IgD-negative memory B cell (primary cell): ENCODE data around the gene PDK2. TPM values are rescaled to one million over a fixed set of nuclear protein-coding genes. Genes with fewer than 3 reads are reported as not detected.

ENCODE experiments used
- H3K27ac Mint-ChIP-seq, 3 donors: one replicate each; pipeline ENCODE4 v1.8.0; 2020 to 2022; ENCODE audit warnings: mild to moderate bottlenecking in 3 of 3, mixed read lengths in 3 of 3, moderate library complexity in 1 of 3
- H3K27me3 Mint-ChIP-seq: one replicate; pipeline ENCODE4 v1.8.0; 2021; ENCODE audit warnings: mixed read lengths
- H3K36me3 Mint-ChIP-seq: one replicate; pipeline ENCODE4 v1.8.0; 2020; ENCODE audit warnings: mild to moderate bottlenecking, mixed read lengths
- H3K4me1 Mint-ChIP-seq, 3 donors: one replicate each; pipeline ENCODE4 v1.8.0; 2020 to 2022; ENCODE audit warnings: mixed read lengths in 3 of 3, mild to moderate bottlenecking in 1 of 3
- H3K4me3 Mint-ChIP-seq, 4 donors: one replicate each; pipeline ENCODE4 v1.8.0; 2020 to 2022; ENCODE audit warnings: mild to moderate bottlenecking in 4 of 4, mixed read lengths in 4 of 4, moderate library complexity in 3 of 4
- H3K9me3 Mint-ChIP-seq, 3 donors: one replicate each; pipeline ENCODE4 v1.8.0; 2020 to 2021; ENCODE audit warnings: mixed read lengths in 3 of 3, mild to moderate bottlenecking in 1 of 3
- polyA plus RNA-seq: library from polyadenylated mRNA; unstranded; fragments of 300-500 nt; fragmentation: Illumina TruSeq; gene quantifications from one replicate; pipeline ENCODE4 v1.2.3, GENCODE V29; 2021

PDK2 gene
- polyA plus RNA-seq, 1 donor from 2014 or later, result 38.8 TPM

DNA sequence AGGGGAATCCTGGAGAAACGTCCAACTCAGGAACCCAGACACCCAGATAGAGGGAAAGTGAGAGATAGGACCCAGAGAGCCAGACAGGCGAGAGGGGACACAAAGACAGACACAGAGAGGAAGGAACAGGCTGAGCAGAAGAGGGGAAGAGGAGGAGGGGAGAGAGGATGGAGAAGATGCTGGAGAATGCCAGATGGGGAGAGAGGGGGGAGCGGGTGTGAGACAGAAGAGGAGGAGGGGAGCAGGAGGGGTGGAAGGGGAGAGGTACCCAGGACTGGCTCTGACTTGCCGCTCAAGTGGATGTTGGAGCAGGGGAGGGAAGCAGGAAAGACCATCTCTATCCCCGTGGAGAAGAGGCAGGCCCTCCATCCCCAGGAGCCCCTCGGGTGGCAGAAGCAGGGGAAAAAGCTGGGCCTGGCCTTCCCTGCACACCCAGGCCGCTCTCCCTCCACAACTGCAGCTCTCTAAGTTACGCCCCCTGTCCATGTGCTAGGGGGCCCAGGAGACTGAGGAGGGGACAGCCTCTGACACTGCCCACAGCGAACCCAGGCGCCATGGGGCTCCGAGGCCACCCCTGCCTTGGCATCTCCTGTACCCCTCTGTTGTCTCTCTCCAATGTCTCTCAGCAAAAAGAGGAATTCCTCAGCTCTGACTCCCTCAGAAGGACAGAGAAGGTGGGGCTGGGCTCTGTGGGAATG lies 50.5 kb downstream of the PDK2 start:
- Mint-ChIP-seq H3K4me1 (peaks cover 36 to 50% (median 49%) of the 10 kb centered on the region in 3 donors), H3K36me3 (peaks cover 18% of the 10 kb centered on the region), H3K27ac (peak overlapping the region; percentile 95 to 99 (median 99)), H3K27me3 (no peaks in the 10 kb centered on the region), H3K9me3 (no peaks in the 10 kb centered on the region), H3K4me3 (peak overlapping the region; percentile 91 to 100 (median 98))

DNA sequence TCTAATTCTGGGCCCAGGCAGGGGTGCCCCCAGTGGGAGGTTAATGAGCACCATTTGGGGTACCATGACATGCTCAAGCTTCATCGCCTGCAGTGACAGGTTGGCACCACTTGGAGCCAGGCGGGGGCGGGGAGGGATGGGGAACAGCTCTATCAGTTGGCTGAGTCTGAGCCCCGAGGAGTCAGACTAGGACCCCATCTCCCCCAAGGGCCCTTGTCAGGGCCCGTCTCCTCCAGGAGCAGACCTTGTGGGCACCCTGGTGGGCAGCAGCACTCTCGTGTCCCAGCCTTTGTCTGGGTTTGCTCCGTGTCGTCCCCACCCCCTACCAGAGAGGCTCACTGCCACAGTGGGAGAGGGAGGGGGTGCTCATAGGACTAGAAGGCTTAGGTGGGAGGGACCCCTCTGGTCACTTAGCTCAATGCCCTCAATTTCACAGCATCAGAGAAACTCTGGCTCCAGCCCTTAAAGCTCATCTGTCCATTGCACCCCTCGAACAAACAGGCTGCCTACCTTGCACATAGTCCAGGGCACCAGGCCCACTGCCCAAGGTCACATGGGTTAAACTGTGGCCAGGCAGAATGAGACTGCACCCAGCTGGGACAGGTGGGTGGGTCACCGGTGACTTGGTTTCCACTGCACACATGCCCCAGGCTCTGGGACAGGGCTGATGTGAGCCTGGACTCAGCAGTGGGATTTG lies 51.2 kb downstream of the PDK2 start:
- H3K4me1 Mint-ChIP-seq, result peaks cover 32 to 45% (median 44%) of the 10 kb centered on the region in 3 donors
- H3K27me3 Mint-ChIP-seq, result no peaks in the 10 kb centered on the region
- H3K27ac Mint-ChIP-seq, result peak overlapping the region; percentile 95 to 99 (median 99)
- H3K36me3 Mint-ChIP-seq, result peaks cover 18% of the 10 kb centered on the region
- peak overlapping the region; percentile 91 to 100 (median 98) for H3K4me3 Mint-ChIP-seq
- H3K9me3 Mint-ChIP-seq, result no peaks in the 10 kb centered on the region

DNA sequence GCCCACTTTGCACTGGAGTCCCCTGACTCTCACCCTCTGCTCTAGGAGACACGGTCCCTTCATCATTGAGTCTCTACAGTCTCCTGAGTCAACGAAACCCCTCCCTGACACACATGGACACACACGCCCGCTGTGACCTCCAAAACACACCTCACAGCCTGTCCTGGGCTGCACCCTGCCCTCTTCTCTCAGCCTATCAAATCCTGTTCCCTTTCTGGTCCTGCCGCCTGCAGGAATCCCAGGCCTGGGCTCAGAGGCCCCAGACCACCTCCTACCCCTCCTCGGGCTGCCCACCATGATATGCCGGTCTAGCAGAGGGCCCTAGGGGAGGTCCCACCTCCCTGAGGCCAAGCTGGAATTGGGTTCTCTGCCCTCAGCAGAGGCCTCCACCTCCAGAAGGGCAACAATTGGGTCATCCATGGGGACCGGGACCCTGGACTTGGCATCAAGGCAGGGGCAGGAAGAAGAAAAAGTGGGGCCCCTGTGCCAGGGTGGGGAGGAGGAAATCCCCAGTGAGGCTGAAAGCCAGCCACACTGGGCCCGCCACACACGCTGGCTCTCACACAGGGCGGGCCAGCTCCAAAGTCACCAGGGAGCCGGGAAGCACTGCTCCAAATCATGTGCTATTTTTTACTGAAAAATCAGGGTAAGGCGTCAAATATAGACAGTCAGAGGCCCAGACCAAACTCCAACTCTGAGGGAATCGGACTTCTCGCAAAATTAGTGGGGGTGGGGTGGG lies 51.9 kb downstream of the PDK2 start:
- peak overlapping the region; percentile 95 to 99 (median 99) for H3K27ac Mint-ChIP-seq
- peaks cover 26 to 40% (median 39%) of the 10 kb centered on the region in 3 donors for H3K4me1 Mint-ChIP-seq
- peaks cover 18% of the 10 kb centered on the region for H3K36me3 Mint-ChIP-seq
- H3K9me3 Mint-ChIP-seq, result no peaks in the 10 kb centered on the region
- no peaks in the 10 kb centered on the region for H3K27me3 Mint-ChIP-seq
- H3K4me3 Mint-ChIP-seq, result peak overlapping the region; percentile 91 to 100 (median 98)

DNA sequence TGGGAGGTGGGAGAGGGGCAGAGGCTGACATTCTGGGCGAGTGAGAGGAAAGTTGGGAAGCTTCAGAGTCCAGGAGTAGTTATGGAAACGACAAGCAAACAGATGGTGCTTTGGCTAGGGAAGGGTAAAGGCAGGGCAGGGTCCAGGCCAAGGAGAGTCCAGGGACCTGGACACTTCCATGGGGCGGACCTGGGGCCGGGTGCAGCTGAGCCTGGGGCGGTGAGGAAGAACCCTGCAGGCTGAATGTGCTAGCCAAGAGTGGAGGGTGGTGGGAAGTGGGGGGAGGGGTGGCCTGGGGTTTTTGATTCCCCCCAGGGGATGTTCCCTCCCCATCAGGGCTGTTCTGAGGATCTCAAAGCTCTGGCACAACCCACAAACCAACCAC lies 52.7 kb downstream of the PDK2 start:
- Mint-ChIP-seq H3K27ac (peak overlapping the region; percentile 95 to 99 (median 99)), H3K36me3 (peaks cover 15% of the 10 kb centered on the region), H3K27me3 (no peaks in the 10 kb centered on the region), H3K4me3 (peak overlapping the region; percentile 91 to 100 (median 98)), H3K4me1 (peaks cover 19 to 37% (median 34%) of the 10 kb centered on the region in 3 donors), H3K9me3 (no peaks in the 10 kb centered on the region)

DNA sequence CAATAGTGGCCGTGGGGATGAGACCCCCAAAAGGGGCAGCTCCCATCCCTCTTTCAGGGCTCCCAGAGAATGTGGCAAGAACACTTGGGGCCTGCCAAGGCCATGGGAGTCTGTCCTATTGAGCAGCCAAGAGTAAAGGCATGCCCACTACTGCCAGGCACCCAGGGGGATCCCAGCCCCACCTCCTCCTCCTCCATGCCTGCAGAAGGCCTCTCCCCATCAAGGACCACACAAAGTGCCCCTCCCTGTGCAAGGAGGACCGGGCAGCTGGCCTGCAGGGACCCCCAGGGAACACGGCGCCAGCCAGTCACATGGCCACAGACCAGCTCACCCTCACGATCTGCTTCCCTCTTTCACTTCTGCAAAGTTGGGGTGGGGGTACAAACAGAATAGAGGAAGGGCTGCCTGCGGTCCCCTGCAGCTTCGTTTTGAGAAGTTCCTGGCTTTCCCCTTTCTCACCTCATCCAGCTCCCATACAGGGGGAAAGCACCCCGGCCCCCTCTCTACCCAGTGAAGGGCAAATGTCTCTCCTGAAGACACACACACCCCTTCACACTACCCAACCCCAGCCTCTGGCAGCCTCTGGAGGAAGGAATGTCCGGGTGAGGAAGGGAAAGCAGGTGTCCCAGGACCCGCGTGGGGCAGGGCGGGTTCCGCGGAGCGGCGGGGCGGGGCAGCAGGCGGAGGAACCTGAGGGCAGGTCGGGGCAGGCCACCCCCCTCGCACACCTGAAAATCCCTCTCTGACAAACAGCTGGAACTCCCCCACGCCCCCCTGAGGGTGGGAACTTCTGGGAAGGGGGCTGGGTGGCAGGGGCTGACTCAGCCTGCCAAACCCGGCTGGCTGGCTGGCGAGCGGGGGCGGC lies 53.3 kb downstream of the PDK2 start:
- peaks cover 15 to 32% (median 30%) of the 10 kb centered on the region in 3 donors for H3K4me1 Mint-ChIP-seq
- H3K27me3 Mint-ChIP-seq, result no peaks in the 10 kb centered on the region
- peaks cover 14% of the 10 kb centered on the region for H3K36me3 Mint-ChIP-seq
- peak overlapping the region; percentile 91 to 100 (median 98) for H3K4me3 Mint-ChIP-seq
- H3K27ac Mint-ChIP-seq, result peak overlapping the region; percentile 95 to 99 (median 99)
- no peaks in the 10 kb centered on the region for H3K9me3 Mint-ChIP-seq

DNA sequence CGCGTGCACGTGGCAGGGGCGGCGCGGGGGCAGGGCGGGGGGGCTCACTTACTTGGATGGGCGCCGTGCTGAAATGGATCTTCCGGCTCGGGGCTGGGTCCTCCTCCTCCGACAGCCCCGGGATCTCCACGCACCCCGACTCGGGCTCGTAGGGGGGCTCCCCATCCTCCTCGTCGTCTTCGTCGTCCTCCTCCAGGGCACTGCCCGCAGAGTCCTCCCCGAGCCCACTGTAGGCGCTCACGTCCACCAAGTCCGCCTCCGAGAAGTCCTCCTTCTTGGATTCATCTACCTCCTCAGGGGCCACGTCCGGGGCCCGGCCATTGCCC lies 53.9 kb downstream of the PDK2 start:
- Mint-ChIP-seq H3K9me3 (no peaks in the 10 kb centered on the region), H3K27me3 (no peaks in the 10 kb centered on the region), H3K4me3 (peak overlapping the region; percentile 91 to 100 (median 95)), H3K27ac (peak overlapping the region; percentile 91 to 99 (median 95)), H3K36me3 (peaks cover 14% of the 10 kb centered on the region), H3K4me1 (peaks cover 15 to 31% (median 25%) of the 10 kb centered on the region in 3 donors)

DNA sequence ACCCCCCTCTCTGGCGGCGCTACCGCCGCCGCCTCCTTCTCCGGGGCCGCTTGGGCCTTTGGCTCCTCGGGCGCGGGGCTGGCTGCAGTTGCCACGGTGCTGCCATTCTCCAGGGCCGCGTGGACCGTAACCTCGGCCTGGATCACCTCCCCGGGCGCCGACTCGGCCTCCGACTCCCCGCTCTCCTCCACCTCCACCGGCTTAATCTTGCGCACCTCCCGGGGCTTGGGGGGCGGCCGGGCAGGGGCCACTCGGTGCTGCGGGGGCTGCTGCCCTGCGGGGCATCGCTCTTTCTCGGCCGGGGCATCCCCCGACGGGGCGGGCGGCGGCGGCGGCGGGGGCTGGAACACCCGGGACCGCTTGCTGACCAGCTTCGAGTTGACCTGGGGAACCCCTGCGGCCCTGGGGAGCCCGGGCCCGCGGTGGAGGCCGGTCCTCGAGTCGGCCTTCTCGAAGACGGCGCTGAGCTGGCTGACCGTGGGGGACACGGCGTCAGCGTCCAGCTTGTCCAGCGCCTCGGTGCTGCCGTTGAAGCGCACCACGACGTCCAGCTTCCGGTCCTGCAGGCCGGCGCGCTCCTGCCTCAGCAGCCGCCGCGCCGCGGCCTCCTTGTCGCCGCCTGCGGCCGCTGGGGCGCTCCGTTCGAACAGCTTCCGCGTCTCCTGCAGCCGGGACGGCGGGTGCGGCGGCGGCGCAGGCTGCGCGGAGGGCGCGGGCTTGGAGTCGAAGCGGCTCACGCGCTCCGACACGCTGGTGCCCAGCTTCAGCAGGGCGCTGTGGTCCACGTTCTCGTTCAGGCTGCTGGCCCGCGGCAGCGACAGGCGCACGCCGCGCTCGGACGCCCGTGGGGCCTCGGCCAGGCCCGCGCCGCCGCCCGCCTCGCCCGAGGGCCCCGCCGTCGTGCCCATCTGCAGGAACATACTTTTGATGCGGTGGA lies 54.5 kb downstream of the PDK2 start:
- H3K4me3 Mint-ChIP-seq, result peak overlapping the region; percentile 91 to 100 (median 96)
- H3K27me3 Mint-ChIP-seq, result no peaks in the 10 kb centered on the region
- H3K27ac Mint-ChIP-seq, result peak overlapping the region; percentile 91 to 99 (median 95)
- H3K4me1 Mint-ChIP-seq, result peaks cover 9 to 31% (median 23%) of the 10 kb centered on the region in 3 donors
- no peaks in the 10 kb centered on the region for H3K9me3 Mint-ChIP-seq
- H3K36me3 Mint-ChIP-seq, result peaks cover 9% of the 10 kb centered on the region

DNA sequence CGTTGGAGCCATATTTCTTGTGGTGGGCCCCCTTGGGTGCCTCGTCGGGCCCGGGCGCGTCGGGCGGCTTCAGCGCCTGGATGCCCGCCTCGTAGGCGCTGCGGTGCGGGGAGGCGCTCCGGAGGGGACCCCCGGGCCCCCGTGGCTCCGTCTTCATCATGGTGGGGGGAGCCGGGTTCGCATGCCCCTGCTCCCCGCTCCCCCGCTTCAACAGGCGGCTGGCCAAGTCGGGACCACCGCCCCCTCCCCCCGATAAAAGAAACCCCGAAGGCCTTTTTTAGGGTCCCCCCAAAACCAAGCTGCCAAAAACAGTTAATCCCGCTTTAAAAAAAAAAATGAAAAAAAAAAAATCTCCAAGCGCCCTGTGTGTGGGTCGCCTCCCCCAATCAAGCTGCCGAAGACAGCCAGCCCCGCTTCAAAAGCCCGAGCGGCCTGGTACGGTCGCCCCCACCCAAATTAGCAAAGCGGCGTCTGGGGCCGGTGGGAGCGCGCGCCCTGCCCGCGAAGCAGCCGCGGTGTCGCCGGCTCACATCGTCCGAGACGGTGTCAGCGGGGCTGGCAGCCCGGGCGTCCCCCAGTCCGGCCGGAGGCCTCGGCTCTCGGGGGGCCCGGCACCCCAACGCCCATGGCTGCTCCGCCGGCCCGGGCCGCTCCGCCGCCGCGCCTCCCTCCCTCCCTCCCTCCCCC lies 55.3 kb downstream of the PDK2 start, which contains the start of gene PPP1R9B:
TSS of gene PPP1R9B (minus strand) at position 324 of the 687 bp plus-strand sequence. CDS start at position 160, 164 bp downstream.
- peaks cover 8% of the 10 kb centered on the region for H3K36me3 Mint-ChIP-seq
- peak within 1 kb of the TSS; percentile 93 to 99 (median 99) for H3K27ac Mint-ChIP-seq
- H3K27me3 Mint-ChIP-seq, result no peaks in the 10 kb centered on the region
- no peaks in the 10 kb centered on the region for H3K9me3 Mint-ChIP-seq
- peak within 1 kb of the TSS; percentile 95 to 100 (median 98) for H3K4me3 Mint-ChIP-seq
- peaks cover 9 to 28% (median 18%) of the 10 kb centered on the region in 3 donors for H3K4me1 Mint-ChIP-seq

DNA sequence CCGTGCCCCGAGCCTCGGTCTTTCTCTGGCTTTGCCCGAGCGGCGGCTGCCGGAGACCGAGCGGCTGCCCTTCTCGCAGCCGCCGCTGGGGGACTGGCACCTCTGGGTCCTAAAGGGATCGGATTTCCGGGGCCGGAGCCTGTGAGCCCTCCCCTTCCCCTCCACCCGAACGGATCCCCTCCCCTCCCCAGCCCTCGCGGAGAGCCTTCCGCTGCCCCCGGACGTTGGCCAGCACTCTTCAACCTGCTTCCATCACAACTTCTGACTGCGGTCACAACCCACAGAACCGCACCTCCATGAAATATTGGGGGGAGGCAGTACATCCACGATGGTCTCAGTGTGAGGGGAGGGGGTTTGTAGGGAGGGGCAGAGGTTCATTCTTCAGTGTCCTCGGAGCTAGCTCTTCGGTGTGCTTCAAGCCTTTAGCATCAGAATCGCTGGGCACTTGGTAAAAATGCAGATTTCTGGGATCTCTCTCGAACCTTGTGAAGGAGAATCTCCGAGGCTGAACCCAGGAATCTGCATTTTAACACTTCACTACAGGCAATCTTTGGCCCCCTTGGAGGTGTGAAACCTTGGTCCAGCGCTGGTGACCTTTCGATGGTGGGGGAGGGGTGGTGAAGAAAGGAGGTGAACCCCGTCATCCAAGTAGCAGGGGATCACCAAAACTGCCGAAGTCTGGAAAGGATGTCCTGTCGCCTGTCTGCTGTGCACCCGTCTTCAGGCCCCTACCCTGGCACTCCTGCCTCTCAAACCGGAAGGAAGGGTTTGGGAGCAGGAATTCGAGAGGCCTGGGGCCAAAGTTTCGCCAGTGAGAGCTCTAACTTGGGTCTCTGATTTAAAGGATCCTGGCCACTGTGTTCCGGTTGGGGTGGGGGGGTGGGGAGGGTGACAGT lies 56.1 kb downstream of the PDK2 start:
- no peaks in the 10 kb centered on the region for H3K9me3 Mint-ChIP-seq
- peaks cover 9 to 24% (median 15%) of the 10 kb centered on the region in 3 donors for H3K4me1 Mint-ChIP-seq

DNA sequence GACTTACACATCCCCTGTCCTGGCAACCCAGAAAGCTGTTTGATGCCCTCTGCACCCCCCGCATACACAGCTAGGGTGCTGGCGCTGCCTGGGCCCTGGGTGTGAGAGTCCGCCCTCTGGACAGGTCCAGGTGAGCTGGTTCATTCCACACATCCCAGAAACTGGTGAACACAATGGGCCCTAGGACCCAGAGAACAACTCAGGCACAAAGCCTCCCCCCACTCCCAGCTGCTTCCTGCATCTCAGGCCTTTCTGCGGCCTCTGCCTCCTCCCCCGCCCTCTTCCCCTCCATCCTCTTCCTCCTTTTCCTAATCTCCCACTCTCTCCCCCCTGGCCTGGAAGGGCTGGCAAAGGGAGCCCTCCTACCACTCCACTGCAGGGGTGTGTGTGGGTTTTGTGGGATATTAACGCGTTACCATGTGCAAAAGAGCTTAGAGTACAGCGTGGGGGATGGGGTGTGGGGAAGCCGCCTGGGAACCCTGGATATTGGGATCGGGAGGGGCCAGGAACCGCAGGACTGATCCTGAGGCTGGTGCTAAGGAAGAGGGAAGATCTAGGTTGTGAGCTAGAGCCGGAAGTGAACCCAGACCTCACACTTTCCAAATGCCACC lies 56.9 kb downstream of the PDK2 start:
- H3K4me1 Mint-ChIP-seq, result peaks cover 3 to 18% (median 12%) of the 10 kb centered on the region in 3 donors
- no peaks in the 10 kb centered on the region for H3K9me3 Mint-ChIP-seq
- H3K27ac Mint-ChIP-seq, result peak overlapping the region; percentile 86 to 99 (median 90)
- peak overlapping the region; percentile 93 to 98 (median 96) for H3K4me3 Mint-ChIP-seq
- H3K27me3 Mint-ChIP-seq, result no peaks in the 10 kb centered on the region
- peaks cover 5% of the 10 kb centered on the region for H3K36me3 Mint-ChIP-seq

More for the DNA sequence above, 56.1 kb downstream of the PDK2 start:
- peaks cover 8% of the 10 kb centered on the region for H3K36me3 Mint-ChIP-seq
- H3K27ac Mint-ChIP-seq, result peak overlapping the region; percentile 90 to 99 (median 93)
- peak overlapping the region; percentile 93 to 98 (median 96) for H3K4me3 Mint-ChIP-seq
- no peaks in the 10 kb centered on the region for H3K27me3 Mint-ChIP-seq

DNA sequence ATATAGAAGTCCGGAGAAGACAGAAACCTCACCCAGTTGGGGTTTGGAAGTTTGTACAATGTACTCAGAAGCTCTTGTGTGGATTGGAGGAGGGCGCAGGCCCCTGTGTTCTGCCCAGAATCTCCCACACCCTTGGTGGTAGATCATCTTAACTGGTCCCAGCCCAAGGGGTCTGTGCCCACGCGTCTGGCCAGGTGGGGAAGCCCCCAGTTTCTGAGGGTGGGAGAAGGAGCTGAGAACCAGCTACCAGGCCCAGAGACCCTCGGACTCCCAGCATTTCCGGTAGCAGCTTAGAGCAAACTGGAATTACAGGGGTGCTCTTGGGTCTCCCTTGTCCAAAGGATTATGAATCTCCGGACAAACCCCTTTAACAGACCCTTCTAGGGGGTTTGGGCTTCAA lies 57.6 kb downstream of the PDK2 start:
- H3K4me1 Mint-ChIP-seq, result peaks cover 0 to 17% (median 12%) of the 10 kb centered on the region in 3 donors
- H3K27ac Mint-ChIP-seq, result peak overlapping the region in 1 of 3 donors; percentile 99
- H3K9me3 Mint-ChIP-seq, result no peaks in the 10 kb centered on the region
- peaks cover 4% of the 10 kb centered on the region for H3K36me3 Mint-ChIP-seq
- peak overlapping the region in 3 of 4 donors; percentile 93 to 98 (median 98) for H3K4me3 Mint-ChIP-seq
- no peaks in the 10 kb centered on the region for H3K27me3 Mint-ChIP-seq
